Neural cell (in vitro differentiated cells): ENCODE results near the gene ELOVL3. TPM values are rescaled to one million over a fixed set of nuclear protein-coding genes. Genes with fewer than 3 reads are reported as not detected.

ENCODE experiments used
- H2AFZ ChIP-seq: fragments of 200-600, 300-800 bp; sonication (generic), shearing (Covaris generic); 2 replicates; pipeline ENCODE4 v1.6.0; 2014; ENCODE audit warnings: low read depth, mild to moderate bottlenecking, antibody characterized with exemption, low read length, moderate library complexity
- H3F3A ChIP-seq: fragments of 200-600 bp; shearing (Covaris generic); 2 replicates; pipeline ENCODE4 v1.6.1; 2016; ENCODE audit warnings: mild to moderate bottlenecking, moderate library complexity, mixed read lengths, antibody characterized with exemption, low read length; ENCODE audit not compliant: insufficient read depth, poor library complexity, severe bottlenecking
- H3K27ac ChIP-seq: fragments of 200-600, 300-800 bp; sonication (generic), shearing (Covaris generic); 2 replicates; pipeline ENCODE4 v1.5.1; 2014; ENCODE audit warnings: mild to moderate bottlenecking, low read length, moderate library complexity
- H3K27me3 ChIP-seq: fragments of 300-800, 200-600 bp; sonication (generic), shearing (Covaris generic); 2 replicates; pipeline ENCODE4 v1.6.0; 2014; ENCODE audit warnings: mild to moderate bottlenecking, low read depth, low read length, moderate library complexity; ENCODE audit not compliant: insufficient read depth
- H3K36me3 ChIP-seq: fragments of 300-800, 200-600 bp; sonication (generic), shearing (Covaris generic); 2 replicates; pipeline ENCODE4 v1.5.1; 2014; ENCODE audit warnings: mild to moderate bottlenecking, antibody characterized with exemption, low read length, moderate library complexity; ENCODE audit not compliant: insufficient read depth
- H3K4me2 ChIP-seq: fragments of 300-800, 200-600 bp; sonication (generic), shearing (Covaris generic); 2 replicates; pipeline ENCODE4 v1.6.0; 2014; ENCODE audit warnings: mild to moderate bottlenecking, low read length
- H3K4me3 ChIP-seq: fragments of 300-800, 200-600 bp; sonication (generic), shearing (Covaris generic); 2 replicates; pipeline ENCODE4 v1.5.1; 2014; ENCODE audit warnings: mild to moderate bottlenecking, low read length, moderate library complexity
- H3K79me2 ChIP-seq: fragments of 200-600 bp; shearing (Covaris generic); replicated peaks from 2 replicates; pipeline ENCODE4 v1.6.0; 2014; ENCODE audit warnings: mild to moderate bottlenecking, low read length, moderate library complexity; ENCODE audit not compliant: insufficient read depth
- H3K9ac ChIP-seq: fragments of 300-800, 200-600 bp; sonication (generic), shearing (Covaris generic); 2 replicates; pipeline ENCODE4 v1.6.1; 2016; ENCODE audit warnings: mild to moderate bottlenecking, low read length, mixed read lengths
- H3K9me2 ChIP-seq: fragments of 200-600 bp; shearing (Covaris generic); 2 replicates; pipeline ENCODE4 v1.6.1; 2016; ENCODE audit warnings: mild to moderate bottlenecking, low read length, mixed read lengths; ENCODE audit not compliant: insufficient read depth
- H3K9me3 ChIP-seq: fragments of 200-600, 300-800 bp; sonication (generic), shearing (Covaris generic); 2 replicates; pipeline ENCODE4 v1.6.1; 2016; ENCODE audit warnings: mild to moderate bottlenecking, mixed run types, low read length, moderate library complexity, mixed read lengths
- H4K20me1 ChIP-seq: fragments of 200-600 bp; shearing (Covaris generic); 2 replicates; pipeline ENCODE4 v1.6.1; 2016; ENCODE audit warnings: mild to moderate bottlenecking, mixed run types; ENCODE audit not compliant: insufficient read depth
- EP300 ChIP-seq: fragments of 450-650 bp; conservative IDR thresholded peaks from 2 replicates; pipeline ENCODE4 v1.6.1; 2014; ENCODE audit warnings: antibody characterized with exemption, mild to moderate bottlenecking, moderate library complexity; ENCODE audit not compliant: poor library complexity, severe bottlenecking
- EZH2 ChIP-seq: fragments of 200-600, 300-800 bp; shearing (Covaris generic), sonication (generic); IDR thresholded peaks from 2 replicates; pipeline ENCODE4 v1.6.1; 2014; ENCODE audit warnings: antibody characterized with exemption, low read length, borderline replicate concordance, mild to moderate bottlenecking; ENCODE audit not compliant: insufficient read depth, poor library complexity, severe bottlenecking
- MXI1 ChIP-seq: fragments of 450-650 bp; conservative IDR thresholded peaks from 2 replicates; pipeline ENCODE4 v1.6.1; 2014; ENCODE audit warnings: antibody characterized with exemption, mild to moderate bottlenecking; ENCODE audit not compliant: poor library complexity, severe bottlenecking
- POLR2AphosphoS5 ChIP-seq: IDR thresholded peaks from 2 replicates; pipeline ENCODE4 v1.6.1; 2012
- RAD21 ChIP-seq: fragments of 450-650 bp; conservative IDR thresholded peaks from 2 replicates; pipeline ENCODE4 v1.6.1; 2014; ENCODE audit warnings: antibody characterized with exemption, mild to moderate bottlenecking, moderate library complexity
- SMC3 ChIP-seq: fragments of 450-650 bp; conservative IDR thresholded peaks from 2 replicates; pipeline ENCODE4 v1.6.1; 2014; ENCODE audit warnings: antibody characterized with exemption, mild to moderate bottlenecking, moderate library complexity; ENCODE audit not compliant: poor library complexity
- TAF1 ChIP-seq: IDR thresholded peaks from 2 replicates; pipeline ENCODE4 v1.6.1; 2012; ENCODE audit warnings: low read depth
- polyA plus RNA-seq: library from polyadenylated mRNA; depleted of rRNA; stranded (reverse); fragments of >200 nt; gene quantifications from 2 replicates; pipeline ENCODE4 v1.2.3, GENCODE V29; 2014
- TF ChIP-seq, protein P1 (sequence below): fragments of 450-650 bp; IDR thresholded peaks from 2 replicates; pipeline ENCODE4 v1.5.1; 2014; ENCODE audit warnings: antibody characterized with exemption, mild to moderate bottlenecking, moderate library complexity; ENCODE audit not compliant: poor library complexity, severe bottlenecking
- TF ChIP-seq, protein P2 (sequence below): IDR thresholded peaks from 2 replicates; pipeline ENCODE4 v1.6.1; 2012; ENCODE audit warnings: borderline replicate concordance

Gene ELOVL3
- polyA plus RNA-seq, 1 donor from 2014 or later, result not detected

DNA sequence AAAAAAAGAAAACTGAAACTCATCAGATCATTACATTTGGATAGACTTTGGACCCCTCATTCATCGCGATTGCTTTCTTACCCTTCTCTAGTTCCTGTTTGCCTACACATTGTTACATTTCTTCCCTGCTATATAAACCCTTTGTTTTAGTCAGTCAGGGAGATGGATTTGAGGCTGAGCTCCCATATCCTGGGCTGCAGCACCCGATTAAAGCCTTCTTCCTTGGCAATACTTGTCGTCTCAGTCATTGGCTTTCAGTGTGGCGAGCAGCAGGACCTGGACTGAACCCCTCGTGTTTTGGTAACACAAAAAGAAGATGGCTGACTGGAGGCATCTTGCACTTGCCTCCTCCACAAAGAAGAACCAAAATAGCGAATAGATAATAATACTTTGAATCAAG is 34.1 kb upstream of the ELOVL3 start:
- H3K27ac ChIP-seq, result no peak overlapping the region
- H3K4me3 ChIP-seq, result no peak overlapping the region
- no peaks in the 10 kb centered on the region for H4K20me1 ChIP-seq
- H3K36me3 ChIP-seq, result no peaks in the 10 kb centered on the region
- H3K4me2 ChIP-seq, result no peak overlapping the region
- peaks cover 3% of the 10 kb centered on the region for H3K9me3 ChIP-seq
- no peak overlapping the region for H2AFZ ChIP-seq
- no peaks in the 10 kb centered on the region for H3F3A ChIP-seq
- TF ChIP-seq, protein P1, sequence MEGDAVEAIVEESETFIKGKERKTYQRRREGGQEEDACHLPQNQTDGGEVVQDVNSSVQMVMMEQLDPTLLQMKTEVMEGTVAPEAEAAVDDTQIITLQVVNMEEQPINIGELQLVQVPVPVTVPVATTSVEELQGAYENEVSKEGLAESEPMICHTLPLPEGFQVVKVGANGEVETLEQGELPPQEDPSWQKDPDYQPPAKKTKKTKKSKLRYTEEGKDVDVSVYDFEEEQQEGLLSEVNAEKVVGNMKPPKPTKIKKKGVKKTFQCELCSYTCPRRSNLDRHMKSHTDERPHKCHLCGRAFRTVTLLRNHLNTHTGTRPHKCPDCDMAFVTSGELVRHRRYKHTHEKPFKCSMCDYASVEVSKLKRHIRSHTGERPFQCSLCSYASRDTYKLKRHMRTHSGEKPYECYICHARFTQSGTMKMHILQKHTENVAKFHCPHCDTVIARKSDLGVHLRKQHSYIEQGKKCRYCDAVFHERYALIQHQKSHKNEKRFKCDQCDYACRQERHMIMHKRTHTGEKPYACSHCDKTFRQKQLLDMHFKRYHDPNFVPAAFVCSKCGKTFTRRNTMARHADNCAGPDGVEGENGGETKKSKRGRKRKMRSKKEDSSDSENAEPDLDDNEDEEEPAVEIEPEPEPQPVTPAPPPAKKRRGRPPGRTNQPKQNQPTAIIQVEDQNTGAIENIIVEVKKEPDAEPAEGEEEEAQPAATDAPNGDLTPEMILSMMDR, result no peak
- TF ChIP-seq MXI1 (no peak), EP300 (no peak)
- H3K27me3 ChIP-seq, result no peaks in the 10 kb centered on the region
- no peak overlapping the region for H3K9ac ChIP-seq
- no peaks in the 10 kb centered on the region for H3K9me2 ChIP-seq
- no peaks in the 10 kb centered on the region for H3K79me2 ChIP-seq

DNA sequence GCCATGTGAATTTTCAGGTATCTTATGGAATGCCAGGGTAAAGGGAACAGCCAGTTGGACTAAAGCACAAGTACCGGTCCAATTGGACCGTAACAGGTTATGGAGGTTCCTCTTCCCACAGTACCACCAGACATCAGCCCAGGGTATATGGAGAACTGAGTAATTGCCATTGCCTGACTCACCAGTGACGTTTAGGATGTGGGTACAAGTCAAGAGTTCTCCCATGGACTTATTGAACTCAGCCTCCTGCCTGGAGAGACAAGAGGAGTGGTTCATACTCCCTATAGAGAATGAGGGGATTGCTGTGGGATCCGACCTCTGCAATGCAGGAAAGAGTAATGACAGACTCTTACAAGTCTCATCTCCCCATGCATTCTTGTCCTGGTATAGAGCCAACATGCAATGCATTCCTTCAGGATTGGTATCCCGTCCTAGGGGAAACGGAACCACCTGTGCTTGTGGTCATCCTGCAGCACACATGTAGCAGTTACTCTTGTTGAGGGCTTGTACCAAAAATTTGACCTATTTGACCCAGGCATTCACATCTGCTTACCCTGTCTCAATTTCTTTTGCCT is 30.7 kb upstream of the ELOVL3 start:
- H4K20me1 ChIP-seq, result no peaks in the 10 kb centered on the region
- no peak overlapping the region for H3K27ac ChIP-seq
- H3K9me2 ChIP-seq, result no peaks in the 10 kb centered on the region
- H2AFZ ChIP-seq, result no peak overlapping the region
- no peak for TF ChIP-seq TAF1
- TF ChIP-seq EZH2, result no peak
- TF ChIP-seq POLR2AphosphoS5, result no peak
- TF ChIP-seq, protein P2, sequence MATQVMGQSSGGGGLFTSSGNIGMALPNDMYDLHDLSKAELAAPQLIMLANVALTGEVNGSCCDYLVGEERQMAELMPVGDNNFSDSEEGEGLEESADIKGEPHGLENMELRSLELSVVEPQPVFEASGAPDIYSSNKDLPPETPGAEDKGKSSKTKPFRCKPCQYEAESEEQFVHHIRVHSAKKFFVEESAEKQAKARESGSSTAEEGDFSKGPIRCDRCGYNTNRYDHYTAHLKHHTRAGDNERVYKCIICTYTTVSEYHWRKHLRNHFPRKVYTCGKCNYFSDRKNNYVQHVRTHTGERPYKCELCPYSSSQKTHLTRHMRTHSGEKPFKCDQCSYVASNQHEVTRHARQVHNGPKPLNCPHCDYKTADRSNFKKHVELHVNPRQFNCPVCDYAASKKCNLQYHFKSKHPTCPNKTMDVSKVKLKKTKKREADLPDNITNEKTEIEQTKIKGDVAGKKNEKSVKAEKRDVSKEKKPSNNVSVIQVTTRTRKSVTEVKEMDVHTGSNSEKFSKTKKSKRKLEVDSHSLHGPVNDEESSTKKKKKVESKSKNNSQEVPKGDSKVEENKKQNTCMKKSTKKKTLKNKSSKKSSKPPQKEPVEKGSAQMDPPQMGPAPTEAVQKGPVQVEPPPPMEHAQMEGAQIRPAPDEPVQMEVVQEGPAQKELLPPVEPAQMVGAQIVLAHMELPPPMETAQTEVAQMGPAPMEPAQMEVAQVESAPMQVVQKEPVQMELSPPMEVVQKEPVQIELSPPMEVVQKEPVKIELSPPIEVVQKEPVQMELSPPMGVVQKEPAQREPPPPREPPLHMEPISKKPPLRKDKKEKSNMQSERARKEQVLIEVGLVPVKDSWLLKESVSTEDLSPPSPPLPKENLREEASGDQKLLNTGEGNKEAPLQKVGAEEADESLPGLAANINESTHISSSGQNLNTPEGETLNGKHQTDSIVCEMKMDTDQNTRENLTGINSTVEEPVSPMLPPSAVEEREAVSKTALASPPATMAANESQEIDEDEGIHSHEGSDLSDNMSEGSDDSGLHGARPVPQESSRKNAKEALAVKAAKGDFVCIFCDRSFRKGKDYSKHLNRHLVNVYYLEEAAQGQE, result no peak
- TF ChIP-seq SMC3, result no peak
- TF ChIP-seq RAD21, result no peak
- no peak for TF ChIP-seq MXI1
- TF ChIP-seq EP300, result no peak
- TF ChIP-seq, protein P1, result no peak
- H3K9ac ChIP-seq, result no peak overlapping the region
- H3K4me3 ChIP-seq, result no peak overlapping the region
- H3K9me3 ChIP-seq, result peaks cover 3% of the 10 kb centered on the region
- no peaks in the 10 kb centered on the region for H3K27me3 ChIP-seq
- no peaks in the 10 kb centered on the region for H3K36me3 ChIP-seq
- no peaks in the 10 kb centered on the region for H3K79me2 ChIP-seq
- no peaks in the 10 kb centered on the region for H3F3A ChIP-seq
- H3K4me2 ChIP-seq, result no peak overlapping the region
